ENCODE data around the gene TTC7B. TPM values are rescaled to one million over a fixed set of nuclear protein-coding genes. Genes with fewer than 3 reads are reported as not detected.
A peak's percentile ranks its signal among the peaks of the same experiment; 100 is the strongest.

TTC7B gene
- polyA plus RNA-seq, 1 donor (not counting 4 experiments of a cell fraction or from before 2014, with no cell fraction given) = 21.4 TPM

DNA sequence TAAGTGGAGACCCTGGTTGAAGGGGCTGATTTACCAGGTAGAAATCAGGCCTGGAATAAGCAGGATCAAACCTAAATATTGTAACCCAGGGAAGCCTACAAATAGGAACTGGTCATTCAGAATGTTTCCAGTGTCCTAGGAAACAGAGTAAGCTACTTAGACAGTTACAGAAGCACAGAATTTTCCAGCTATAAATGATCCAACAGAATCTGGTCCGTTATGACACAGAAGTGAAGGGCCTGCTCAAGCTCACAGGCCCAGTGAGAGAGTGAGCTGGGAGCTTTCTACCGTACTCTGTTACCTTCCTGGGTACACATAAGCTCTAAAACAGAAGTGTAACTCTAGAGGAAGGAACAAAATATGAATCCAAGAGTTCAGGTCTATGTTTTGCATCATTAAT, 119.1 kb downstream of the TTC7B start:
- Histone ChIP-seq H3K27me3 (ENCODE audit: control insufficient read depth, extremely low read depth, insufficient read depth, low read length) (no peaks in the 10 kb centered on the region), H3K36me3 (ENCODE audit: control insufficient read depth in 2 of 2, extremely low read depth in 1 of 2, insufficient read depth in 2 of 2, low read length in 2 of 2) (no peaks in the 10 kb centered on the region), H3K9me1 (ENCODE audit: control insufficient read depth, extremely low read depth, insufficient read depth, low read length) (peaks cover 2% of the 10 kb centered on the region), H3K4me2 (ENCODE audit: control insufficient read depth, extremely low read depth, insufficient read depth, low read depth, low read length) (no peak overlapping the region), H3K9me3 (ENCODE audit: control insufficient read depth, low read depth, low read length) (no peaks in the 10 kb centered on the region), H3K9ac (ENCODE audit: control insufficient read depth, extremely low read depth, insufficient read depth, low read length) (no peak overlapping the region), H2AFZ (ENCODE audit: control insufficient read depth, low read length) (no peak overlapping the region), H3K4me1 (ENCODE audit: control insufficient read depth, extremely low read depth, insufficient read depth, low read length) (peaks cover 2% of the 10 kb centered on the region), H4K20me1 (ENCODE audit: control insufficient read depth, extremely low read depth, insufficient read depth, low read length) (no peaks in the 10 kb centered on the region), H3K4me3 (ENCODE audit: control insufficient read depth in 2 of 3, extremely low read depth in 1 of 3, insufficient read depth in 2 of 3, low read depth in 1 of 3, low read length in 3 of 3) (no peak overlapping the region), H3K27ac (ENCODE audit: control insufficient read depth, insufficient read depth, low read length) (no peak overlapping the region), H3K79me2 (ENCODE audit: control insufficient read depth, insufficient read depth, low read length) (no peaks in the 10 kb centered on the region)
- dilution Hi-C loops (cut with MboI; ENCODE audit: extremely low pct_ligation_motif_present, low sequenced_read_pairs) = no loop called here
- no peak for DNase-seq (ENCODE audit: low read depth, low spot score)
- TF ChIP-seq EZH2 (IDR thresholded peaks at IDR 0.05; ENCODE audit: low read length) = no peak
- TF ChIP-seq, protein P1, sequence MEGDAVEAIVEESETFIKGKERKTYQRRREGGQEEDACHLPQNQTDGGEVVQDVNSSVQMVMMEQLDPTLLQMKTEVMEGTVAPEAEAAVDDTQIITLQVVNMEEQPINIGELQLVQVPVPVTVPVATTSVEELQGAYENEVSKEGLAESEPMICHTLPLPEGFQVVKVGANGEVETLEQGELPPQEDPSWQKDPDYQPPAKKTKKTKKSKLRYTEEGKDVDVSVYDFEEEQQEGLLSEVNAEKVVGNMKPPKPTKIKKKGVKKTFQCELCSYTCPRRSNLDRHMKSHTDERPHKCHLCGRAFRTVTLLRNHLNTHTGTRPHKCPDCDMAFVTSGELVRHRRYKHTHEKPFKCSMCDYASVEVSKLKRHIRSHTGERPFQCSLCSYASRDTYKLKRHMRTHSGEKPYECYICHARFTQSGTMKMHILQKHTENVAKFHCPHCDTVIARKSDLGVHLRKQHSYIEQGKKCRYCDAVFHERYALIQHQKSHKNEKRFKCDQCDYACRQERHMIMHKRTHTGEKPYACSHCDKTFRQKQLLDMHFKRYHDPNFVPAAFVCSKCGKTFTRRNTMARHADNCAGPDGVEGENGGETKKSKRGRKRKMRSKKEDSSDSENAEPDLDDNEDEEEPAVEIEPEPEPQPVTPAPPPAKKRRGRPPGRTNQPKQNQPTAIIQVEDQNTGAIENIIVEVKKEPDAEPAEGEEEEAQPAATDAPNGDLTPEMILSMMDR (optimal IDR thresholded peaks at IDR 0.05 in 1 of 3, IDR thresholded peaks at IDR 0.05 in 1 of 3, conservative IDR thresholded peaks at IDR 0.05 in 1 of 3; ENCODE audit: extremely low read depth in 1 of 3, insufficient read depth in 2 of 3, low read length in 3 of 3) = no peak
- no peak for FAIRE-seq

DNA sequence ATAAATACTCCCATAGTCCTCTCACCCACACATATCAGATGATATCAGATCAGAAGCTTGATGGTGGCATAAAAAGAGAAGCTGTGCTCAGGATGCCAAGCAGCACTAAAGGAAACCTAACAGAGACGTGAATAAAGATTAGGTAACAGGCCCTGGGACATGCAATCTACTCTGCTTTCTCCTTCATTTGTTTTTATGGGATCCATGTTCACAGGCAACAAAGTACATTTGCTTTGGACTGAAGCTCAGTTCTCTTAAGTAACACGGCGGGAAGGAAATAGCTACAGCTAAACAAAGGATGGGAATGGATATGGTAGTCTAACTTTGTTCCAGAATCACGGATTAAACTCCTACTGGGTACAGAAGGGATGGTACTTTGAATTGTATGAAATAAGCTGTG, 119.5 kb downstream of the TTC7B start:
- H3K9me1 ChIP-seq (ENCODE audit: control insufficient read depth, extremely low read depth, insufficient read depth, low read length) = peaks cover 2% of the 10 kb centered on the region
- no peaks in the 10 kb centered on the region for H3K79me2 ChIP-seq (ENCODE audit: control insufficient read depth, insufficient read depth, low read length)
- H3K4me2 ChIP-seq (ENCODE audit: control insufficient read depth, extremely low read depth, insufficient read depth, low read depth, low read length) = no peak overlapping the region
- no peaks in the 10 kb centered on the region for H3K9me3 ChIP-seq (ENCODE audit: control insufficient read depth, low read depth, low read length)
- TF ChIP-seq EZH2 (IDR thresholded peaks at IDR 0.05; ENCODE audit: low read length) = no peak
- TF ChIP-seq, protein P1 (optimal IDR thresholded peaks at IDR 0.05 in 1 of 3, IDR thresholded peaks at IDR 0.05 in 1 of 3, conservative IDR thresholded peaks at IDR 0.05 in 1 of 3; ENCODE audit: extremely low read depth in 1 of 3, insufficient read depth in 2 of 3, low read length in 3 of 3) = no peak
- no peak overlapping the region for H3K9ac ChIP-seq (ENCODE audit: control insufficient read depth, extremely low read depth, insufficient read depth, low read length)
- no peaks in the 10 kb centered on the region for H3K36me3 ChIP-seq (ENCODE audit: control insufficient read depth in 2 of 2, extremely low read depth in 1 of 2, insufficient read depth in 2 of 2, low read length in 2 of 2)
- FAIRE-seq = peak; percentile 46
- no peak overlapping the region for H3K27ac ChIP-seq (ENCODE audit: control insufficient read depth, insufficient read depth, low read length)
- H2AFZ ChIP-seq (ENCODE audit: control insufficient read depth, low read length) = no peak overlapping the region
- H3K4me1 ChIP-seq (ENCODE audit: control insufficient read depth, extremely low read depth, insufficient read depth, low read length) = peaks cover 2% of the 10 kb centered on the region
- dilution Hi-C loops (cut with MboI; ENCODE audit: extremely low pct_ligation_motif_present, low sequenced_read_pairs) = no loop called here
- H3K27me3 ChIP-seq (ENCODE audit: control insufficient read depth, extremely low read depth, insufficient read depth, low read length) = no peaks in the 10 kb centered on the region
- H3K4me3 ChIP-seq (ENCODE audit: control insufficient read depth in 2 of 3, extremely low read depth in 1 of 3, insufficient read depth in 2 of 3, low read depth in 1 of 3, low read length in 3 of 3) = no peak overlapping the region
- no peak for DNase-seq (ENCODE audit: low read depth, low spot score)
- no peaks in the 10 kb centered on the region for H4K20me1 ChIP-seq (ENCODE audit: control insufficient read depth, extremely low read depth, insufficient read depth, low read length)

All from keratinocyte (primary cell).